HG03460 (cell line): ENCODE data around the gene IGF1.
"Not testable (repeated sequence)": the region's sequence is repeated elsewhere in the genome, so short reads cannot be mapped to it uniquely, and the experiment has no call there.

Experiments used
- ATAC-seq: cut with Tn5 transposase; IDR thresholded peaks from one replicate; pipeline ENCODE4 v1.9.1; 2021; ENCODE audit not compliant: unreplicated experiment

IGF1 gene

GRCh38 chr12:102462795-102463465 lies 17.4 kb downstream of the IGF1 start:
- ATAC-seq: no peak

- ATAC-seq: no peak
These were observed 18.0 kb downstream of the IGF1 start for GRCh38 chr12:102462386-102462785.

- no peak for ATAC-seq
These were observed 18.9 kb downstream of the IGF1 start for GRCh38 chr12:102461501-102461900.

GRCh38 chr12:102459314-102459713 lies 21.0 kb downstream of the IGF1 start:
- no peak for ATAC-seq

GRCh38 chr12:102454808-102455760 lies 25.3 kb downstream of the IGF1 start:
- ATAC-seq: no peak

- no peak for ATAC-seq
These were observed 26.0 kb downstream of the IGF1 start for GRCh38 chr12:102454330-102454729.

GRCh38 chr12:102452605-102453004 lies 27.8 kb downstream of the IGF1 start:
- ATAC-seq: no peak

GRCh38 chr12:102449018-102449417 lies 31.3 kb downstream of the IGF1 start:
- ATAC-seq: not testable (repeated sequence)

GRCh38 chr12:102447426-102447825 lies 32.9 kb downstream of the IGF1 start:
- ATAC-seq: not testable (repeated sequence)

GRCh38 chr12:102444707-102445106 lies 35.7 kb downstream of the IGF1 start:
- no peak for ATAC-seq

- no peak for ATAC-seq
These were observed 36.3 kb downstream of the IGF1 start for GRCh38 chr12:102444093-102444492.

- ATAC-seq: no peak
These were observed 39.2 kb downstream of the IGF1 start for GRCh38 chr12:102441077-102441596.

- ATAC-seq: no peak
These were observed 40.6 kb downstream of the IGF1 start for GRCh38 chr12:102439426-102440405.

GRCh38 chr12:102438827-102439210 lies 41.5 kb downstream of the IGF1 start:
- no peak for ATAC-seq

GRCh38 chr12:102438047-102438826 lies 42.1 kb downstream of the IGF1 start:
- ATAC-seq: no peak

- ATAC-seq: no peak
These were observed 42.9 kb downstream of the IGF1 start for GRCh38 chr12:102437511-102437910.

GRCh38 chr12:102436867-102437266 lies 43.5 kb downstream of the IGF1 start:
- ATAC-seq: no peak

- ATAC-seq: no peak
These were observed 44.4 kb downstream of the IGF1 start for GRCh38 chr12:102435827-102436436.

GRCh38 chr12:102433304-102433703 lies 47.1 kb downstream of the IGF1 start:
- no peak for ATAC-seq

GRCh38 chr12:102430661-102431060 lies 49.7 kb downstream of the IGF1 start:
- no peak for ATAC-seq
